Measurements from ENCODE around the gene PROX1. TPM values are rescaled to one million over a fixed set of nuclear protein-coding genes. Genes with fewer than 3 reads are reported as not detected.

The PROX1 gene
- total RNA-seq, 1 experiment from 2014 or later, result 3.8 TPM

DNA sequence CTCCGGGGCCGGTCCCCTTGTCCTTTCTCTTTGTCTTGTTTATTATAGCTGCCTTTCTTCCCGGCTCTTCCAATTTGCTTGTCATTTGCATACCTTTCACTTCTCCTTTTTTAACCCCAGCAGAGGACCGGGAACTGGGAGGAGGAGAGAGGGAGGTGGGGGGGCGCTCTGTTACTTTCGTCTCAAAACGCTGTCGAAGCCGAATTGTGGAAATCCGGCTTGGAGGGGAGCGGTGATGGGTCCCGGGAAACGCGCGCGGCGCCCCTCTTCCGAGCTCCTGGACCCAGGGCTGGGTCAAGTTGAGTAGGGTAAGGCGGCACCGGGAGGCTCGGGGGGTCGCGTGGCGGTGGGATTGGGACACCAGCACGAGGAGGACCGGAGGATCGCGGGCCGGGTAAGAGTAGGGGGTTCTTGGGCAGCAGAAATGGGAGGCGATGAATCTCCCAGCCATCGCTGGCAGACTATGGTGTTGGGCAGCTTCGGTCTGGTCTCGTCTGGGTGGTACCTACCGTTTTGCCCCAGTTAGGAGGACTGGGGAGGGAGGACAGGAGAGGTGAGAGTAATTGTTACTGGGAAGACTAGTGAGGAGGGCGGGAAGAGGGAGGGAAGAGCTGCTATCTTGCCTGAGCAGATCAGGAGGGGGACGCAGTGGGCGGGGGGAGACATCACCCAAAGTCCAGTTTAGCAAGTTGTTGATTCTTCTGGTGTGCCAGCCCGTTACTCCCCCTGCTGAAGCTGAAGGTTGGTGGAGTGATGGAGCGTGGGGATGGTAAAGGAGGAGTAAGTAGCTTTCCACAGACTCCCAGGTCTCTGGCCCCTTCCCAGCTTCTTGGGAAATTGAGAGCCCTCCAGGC is 1.5 kb downstream of the PROX1 start (continued):
- TF ChIP-seq, protein P1, sequence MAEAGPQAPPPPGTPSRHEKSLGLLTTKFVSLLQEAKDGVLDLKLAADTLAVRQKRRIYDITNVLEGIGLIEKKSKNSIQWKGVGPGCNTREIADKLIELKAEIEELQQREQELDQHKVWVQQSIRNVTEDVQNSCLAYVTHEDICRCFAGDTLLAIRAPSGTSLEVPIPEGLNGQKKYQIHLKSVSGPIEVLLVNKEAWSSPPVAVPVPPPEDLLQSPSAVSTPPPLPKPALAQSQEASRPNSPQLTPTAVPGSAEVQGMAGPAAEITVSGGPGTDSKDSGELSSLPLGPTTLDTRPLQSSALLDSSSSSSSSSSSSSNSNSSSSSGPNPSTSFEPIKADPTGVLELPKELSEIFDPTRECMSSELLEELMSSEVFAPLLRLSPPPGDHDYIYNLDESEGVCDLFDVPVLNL (CRISPR knock-in tag; IDR thresholded peaks at IDR 0.05; ENCODE audit: borderline replicate concordance, low read depth), result no peak
- TF ChIP-seq, protein P2, sequence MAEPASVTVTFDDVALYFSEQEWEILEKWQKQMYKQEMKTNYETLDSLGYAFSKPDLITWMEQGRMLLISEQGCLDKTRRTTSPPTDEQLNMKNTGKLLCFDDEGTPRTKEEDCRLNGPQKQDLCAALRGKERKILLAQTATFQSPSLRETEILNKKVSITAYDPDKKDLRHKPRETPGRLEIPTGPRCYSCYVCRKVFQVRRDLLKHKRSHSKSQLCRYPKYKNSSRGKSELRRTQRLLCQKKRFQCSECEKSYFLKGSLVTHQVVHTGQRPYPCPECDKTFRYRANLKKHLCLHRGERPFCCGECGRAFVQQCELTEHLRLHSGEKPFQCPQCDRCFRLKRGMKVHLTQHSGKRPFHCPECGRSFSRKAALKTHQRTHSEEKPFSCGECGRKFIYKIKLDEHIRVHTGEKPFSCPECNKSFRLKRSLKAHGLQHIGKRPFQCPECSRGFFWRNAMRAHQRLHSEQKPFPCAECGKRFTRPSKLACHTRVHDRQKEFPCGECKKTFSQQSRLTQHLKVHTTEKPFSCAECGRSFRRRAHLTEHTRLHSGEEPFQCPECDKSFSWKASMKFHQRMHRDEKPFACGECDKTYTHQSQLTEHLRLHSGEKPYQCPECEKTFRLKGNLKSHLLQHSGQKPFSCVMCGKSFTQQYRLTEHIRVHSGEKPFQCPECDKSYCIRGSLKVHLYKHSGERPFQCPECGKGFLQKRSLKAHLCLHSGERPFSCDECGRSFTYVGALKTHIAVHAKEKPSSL (CRISPR knock-in tag; conservative IDR thresholded peaks at IDR 0.05), result no peak

DNA sequence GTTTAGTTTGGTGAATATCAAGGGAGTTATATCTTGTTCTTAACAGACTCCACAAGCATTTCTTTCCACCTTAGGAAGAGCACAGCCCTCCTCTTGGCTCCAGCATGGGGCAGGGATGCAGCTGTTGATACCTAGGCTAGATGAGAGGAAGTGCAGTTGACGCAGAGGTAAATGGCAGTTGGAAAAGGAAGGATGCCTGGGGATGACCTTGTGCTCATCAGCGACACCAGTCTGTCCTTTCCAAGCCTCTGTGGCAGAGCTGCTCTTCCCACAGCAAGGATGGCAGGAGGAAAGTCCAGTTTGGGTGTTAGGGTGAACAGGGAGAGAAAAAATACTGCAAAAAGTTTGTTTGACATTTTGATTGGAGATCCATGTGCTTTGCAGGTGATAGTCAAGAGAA is 6.2 kb downstream of the PROX1 start:
- peaks cover 25% of the 10 kb centered on the region for H3K4me1 Mint-ChIP-seq
- peaks cover 40% of the 10 kb centered on the region for H3K27me3 Mint-ChIP-seq (ENCODE audit: low read depth)
- H3K9me3 Mint-ChIP-seq, result no peaks in the 10 kb centered on the region
- POLR2A ChIA-PET, result no interaction called here
- CTCF ChIA-PET, result interaction anchor here (1.9 kb wide), 1 partner anchor 129 kb away, joined by 6 read pairs; no protein-coding TSS in a partner anchor
- H3K36me3 Mint-ChIP-seq, result no peaks in the 10 kb centered on the region; the same call in 1 of the 2 replicates
- TF ChIP-seq ESRRA (CRISPR knock-in tag; IDR thresholded peaks at IDR 0.05; ENCODE audit: borderline replicate concordance), result no peak
- no peak for TF ChIP-seq TEAD4 (CRISPR knock-in tag; IDR thresholded peaks at IDR 0.05)
- TF ChIP-seq ZNF671 (CRISPR knock-in tag; IDR thresholded peaks at IDR 0.05), result no peak
- no peak for TF ChIP-seq RELA (CRISPR knock-in tag; IDR thresholded peaks at IDR 0.05; ENCODE audit: borderline replicate concordance)
- no peak for TF ChIP-seq ZNF416 (CRISPR knock-in tag; IDR thresholded peaks at IDR 0.05)
- TF ChIP-seq, protein P3, sequence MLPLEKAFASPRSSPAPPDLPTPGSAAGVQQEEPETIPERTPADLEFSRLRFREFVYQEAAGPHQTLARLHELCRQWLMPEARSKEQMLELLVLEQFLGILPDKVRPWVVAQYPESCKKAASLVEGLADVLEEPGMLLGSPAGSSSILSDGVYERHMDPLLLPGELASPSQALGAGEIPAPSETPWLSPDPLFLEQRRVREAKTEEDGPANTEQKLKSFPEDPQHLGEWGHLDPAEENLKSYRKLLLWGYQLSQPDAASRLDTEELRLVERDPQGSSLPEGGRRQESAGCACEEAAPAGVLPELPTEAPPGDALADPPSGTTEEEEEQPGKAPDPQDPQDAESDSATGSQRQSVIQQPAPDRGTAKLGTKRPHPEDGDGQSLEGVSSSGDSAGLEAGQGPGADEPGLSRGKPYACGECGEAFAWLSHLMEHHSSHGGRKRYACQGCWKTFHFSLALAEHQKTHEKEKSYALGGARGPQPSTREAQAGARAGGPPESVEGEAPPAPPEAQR (CRISPR knock-in tag; IDR thresholded peaks at IDR 0.05), result no peak
- no peak for TF ChIP-seq JUN (CRISPR knock-in tag; IDR thresholded peaks at IDR 0.05)
- no peak for TF ChIP-seq JAZF1 (CRISPR knock-in tag; IDR thresholded peaks at IDR 0.05)
- TF ChIP-seq SMAD4 (CRISPR knock-in tag; IDR thresholded peaks at IDR 0.05), result no peak
- TF ChIP-seq, protein P4, sequence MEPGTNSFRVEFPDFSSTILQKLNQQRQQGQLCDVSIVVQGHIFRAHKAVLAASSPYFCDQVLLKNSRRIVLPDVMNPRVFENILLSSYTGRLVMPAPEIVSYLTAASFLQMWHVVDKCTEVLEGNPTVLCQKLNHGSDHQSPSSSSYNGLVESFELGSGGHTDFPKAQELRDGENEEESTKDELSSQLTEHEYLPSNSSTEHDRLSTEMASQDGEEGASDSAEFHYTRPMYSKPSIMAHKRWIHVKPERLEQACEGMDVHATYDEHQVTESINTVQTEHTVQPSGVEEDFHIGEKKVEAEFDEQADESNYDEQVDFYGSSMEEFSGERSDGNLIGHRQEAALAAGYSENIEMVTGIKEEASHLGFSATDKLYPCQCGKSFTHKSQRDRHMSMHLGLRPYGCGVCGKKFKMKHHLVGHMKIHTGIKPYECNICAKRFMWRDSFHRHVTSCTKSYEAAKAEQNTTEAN (CRISPR knock-in tag; IDR thresholded peaks at IDR 0.05), result no peak
- TF ChIP-seq ETV6 (CRISPR knock-in tag; IDR thresholded peaks at IDR 0.05), result no peak
- TF ChIP-seq RORB (CRISPR knock-in tag; IDR thresholded peaks at IDR 0.05), result no peak
- TF ChIP-seq NR3C1 (CRISPR knock-in tag; conservative IDR thresholded peaks at IDR 0.05; ENCODE audit: low read depth), result no peak
- no peak for TF ChIP-seq ZNF396 (CRISPR knock-in tag; IDR thresholded peaks at IDR 0.05; ENCODE audit: borderline replicate concordance)
- DNase-seq (ENCODE audit: low spot score) (no peak), ATAC-seq (peak; percentile 43)
- H3K27ac Mint-ChIP-seq, result no peak overlapping the region
- H3K4me3 Mint-ChIP-seq, result no peak overlapping the region

DNA sequence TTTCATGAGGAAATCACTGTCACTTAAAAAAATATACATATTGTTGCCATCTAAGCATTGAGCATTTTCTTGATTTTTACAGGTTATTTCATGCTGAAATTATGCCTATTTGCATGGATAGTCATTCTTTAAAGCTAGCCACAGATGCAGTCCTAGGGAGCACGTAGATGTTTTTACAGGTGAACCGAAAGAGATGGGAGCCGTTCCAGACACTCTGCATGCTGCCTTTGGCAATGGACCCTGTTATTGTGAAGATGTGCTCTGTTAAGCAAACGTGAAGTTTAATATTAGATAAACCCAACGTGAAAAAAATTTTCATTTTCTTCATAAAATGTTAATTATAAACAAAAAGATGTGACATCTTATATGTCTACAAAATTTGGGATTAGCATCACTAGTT is 7.1 kb downstream of the PROX1 start:
- Mint-ChIP-seq H3K27ac (no peak overlapping the region), H3K4me3 (no peak overlapping the region), H3K9me3 (no peaks in the 10 kb centered on the region), H3K36me3 (no peaks in the 10 kb centered on the region; the same call in 1 of the 2 replicates), H3K4me1 (peaks cover 18% of the 10 kb centered on the region), H3K27me3 (ENCODE audit: low read depth) (peaks cover 31% of the 10 kb centered on the region)
- DNase-seq (ENCODE audit: low spot score) (no peak), ATAC-seq (no peak)
- TF ChIP-seq NR1H2 (CRISPR knock-in tag; IDR thresholded peaks at IDR 0.05) (no peak), MXD4 (CRISPR knock-in tag; IDR thresholded peaks at IDR 0.05; ENCODE audit: borderline replicate concordance) (no peak), TCF7 (CRISPR knock-in tag; IDR thresholded peaks at IDR 0.05; ENCODE audit: low read depth) (no peak), NFE2L1 (CRISPR knock-in tag; IDR thresholded peaks at IDR 0.05) (no peak)
- TF ChIP-seq, protein P5, sequence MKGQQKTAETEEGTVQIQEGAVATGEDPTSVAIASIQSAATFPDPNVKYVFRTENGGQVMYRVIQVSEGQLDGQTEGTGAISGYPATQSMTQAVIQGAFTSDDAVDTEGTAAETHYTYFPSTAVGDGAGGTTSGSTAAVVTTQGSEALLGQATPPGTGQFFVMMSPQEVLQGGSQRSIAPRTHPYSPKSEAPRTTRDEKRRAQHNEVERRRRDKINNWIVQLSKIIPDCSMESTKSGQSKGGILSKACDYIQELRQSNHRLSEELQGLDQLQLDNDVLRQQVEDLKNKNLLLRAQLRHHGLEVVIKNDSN (CRISPR knock-in tag; IDR thresholded peaks at IDR 0.05), result no peak
- TF ChIP-seq, protein P6, sequence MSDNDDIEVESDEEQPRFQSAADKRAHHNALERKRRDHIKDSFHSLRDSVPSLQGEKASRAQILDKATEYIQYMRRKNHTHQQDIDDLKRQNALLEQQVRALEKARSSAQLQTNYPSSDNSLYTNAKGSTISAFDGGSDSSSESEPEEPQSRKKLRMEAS (CRISPR knock-in tag; IDR thresholded peaks at IDR 0.05), result no peak
- POLR2A ChIA-PET, result no interaction called here
- CTCF ChIA-PET, result interaction anchor here (1.9 kb wide), 1 partner anchor 128 kb away, joined by 6 read pairs; no protein-coding TSS in a partner anchor

All from WTC11 (cell line).